ENCODE measurements around the gene OPRM1. TPM values are rescaled to one million over a fixed set of nuclear protein-coding genes. Genes with fewer than 3 reads are reported as not detected.
A peak's percentile ranks its signal among the peaks of the same experiment; 100 is the strongest.
"Not testable (repeated sequence)": the region's sequence is repeated elsewhere in the genome, so short reads cannot be mapped to it uniquely, and the experiment has no call there.

Gene OPRM1
- polyA plus RNA-seq, 3 donors = not detected

DNA sequence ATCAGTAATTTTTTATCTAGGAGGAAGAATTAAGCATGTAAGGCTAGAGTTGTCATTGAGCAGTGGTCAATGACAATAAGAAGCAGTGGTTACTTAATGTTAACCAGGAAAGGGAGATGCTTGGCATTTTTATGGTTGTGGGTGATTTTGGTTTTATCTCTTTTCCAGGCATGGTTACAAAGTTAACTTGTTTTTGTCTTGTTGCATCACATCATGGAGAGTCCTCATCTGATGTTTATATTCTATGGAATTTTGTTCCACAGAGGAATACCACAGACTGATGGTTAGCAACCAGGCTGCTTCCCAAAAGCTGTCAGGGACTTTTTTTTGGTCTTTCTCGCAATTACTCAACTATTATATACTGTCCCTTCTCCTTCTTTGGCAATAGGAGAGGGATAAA is 32.7 kb downstream of the OPRM1 start:
- DNase-seq (ENCODE audit: extremely low read depth in 1 of 11, low read depth in 9 of 11, low spot score in 4 of 11) = no peak

DNA sequence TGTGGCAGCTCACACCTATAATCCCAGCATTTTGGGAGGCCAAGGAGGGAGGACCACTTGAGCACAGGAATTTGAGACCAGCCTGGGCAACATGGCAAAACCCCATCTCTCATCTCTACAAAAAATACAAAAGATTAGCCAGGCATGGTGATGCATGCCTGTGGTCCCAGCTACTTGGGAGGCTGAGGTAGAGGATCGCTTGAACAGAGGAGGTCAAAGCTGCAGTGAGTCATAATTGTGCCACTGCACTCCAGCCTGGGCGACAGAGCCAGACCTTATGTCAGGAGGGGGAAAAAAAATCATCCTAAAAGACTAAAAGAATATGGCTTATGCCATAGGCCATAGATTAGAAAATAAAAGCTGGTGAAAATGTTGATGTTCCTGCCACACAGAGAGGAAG is 39.6 kb downstream of the OPRM1 start:
- not testable (repeated sequence) for DNase-seq (ENCODE audit: extremely low read depth in 1 of 11, low read depth in 9 of 11, low spot score in 4 of 11)

DNA sequence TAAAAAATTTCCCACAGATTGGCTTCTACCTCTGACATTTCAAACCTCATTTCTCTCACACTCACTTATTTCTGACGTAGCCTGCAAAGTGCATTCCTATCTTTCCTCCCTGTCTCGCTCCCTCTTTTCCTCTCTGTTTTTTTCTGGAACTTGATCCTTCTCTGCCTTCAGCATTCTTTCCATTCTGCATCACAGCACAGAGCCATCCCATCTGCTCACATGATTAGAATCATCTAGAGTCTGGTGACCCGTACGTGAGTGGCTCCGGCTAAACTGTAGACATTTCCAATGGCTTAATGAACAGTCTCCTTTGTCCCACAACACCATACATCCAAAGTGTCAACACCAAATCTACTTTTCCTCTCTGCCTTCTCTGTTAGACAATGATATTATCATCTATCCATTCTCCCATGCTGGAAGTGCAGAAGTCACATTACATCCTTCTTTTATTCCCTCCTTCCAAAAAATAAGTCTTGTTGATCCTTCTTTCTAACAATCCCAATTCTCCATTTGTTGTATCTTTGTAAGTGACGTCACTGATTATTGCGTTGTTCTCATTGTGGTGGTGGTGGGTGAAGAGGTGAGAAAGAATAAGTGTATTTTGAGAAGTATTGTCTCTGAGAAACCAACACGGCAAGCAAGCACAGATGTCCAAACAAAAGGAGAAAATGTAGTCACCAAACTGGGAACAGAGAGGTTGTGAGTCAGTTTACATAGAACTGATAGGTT is 41.6 kb downstream of the OPRM1 start:
- peak in 3 of 11 donors; percentile 2 to 17 (median 11) for DNase-seq (ENCODE audit: extremely low read depth in 1 of 11, low read depth in 9 of 11, low spot score in 4 of 11)

DNA sequence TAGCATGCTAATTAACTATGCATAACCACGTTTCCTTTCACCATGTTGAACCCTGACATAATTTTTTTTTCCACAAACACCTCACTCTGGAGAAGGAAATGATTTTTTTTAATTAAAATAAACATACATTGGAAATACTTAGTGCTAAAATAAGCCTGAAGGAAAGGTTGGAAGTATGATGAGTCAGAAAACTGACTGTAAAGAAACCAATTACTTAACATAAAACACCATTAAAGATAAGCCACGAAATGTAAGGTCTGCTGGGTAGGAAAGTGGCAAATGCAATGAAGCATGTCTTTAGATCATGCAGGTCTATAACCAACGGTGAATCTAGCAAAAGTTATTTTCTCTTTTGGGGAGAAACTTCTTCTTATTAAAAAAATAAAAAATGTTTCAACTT is 47.5 kb downstream of the OPRM1 start:
- no peak for DNase-seq (ENCODE audit: extremely low read depth in 1 of 11, low read depth in 9 of 11, low spot score in 4 of 11)

DNA sequence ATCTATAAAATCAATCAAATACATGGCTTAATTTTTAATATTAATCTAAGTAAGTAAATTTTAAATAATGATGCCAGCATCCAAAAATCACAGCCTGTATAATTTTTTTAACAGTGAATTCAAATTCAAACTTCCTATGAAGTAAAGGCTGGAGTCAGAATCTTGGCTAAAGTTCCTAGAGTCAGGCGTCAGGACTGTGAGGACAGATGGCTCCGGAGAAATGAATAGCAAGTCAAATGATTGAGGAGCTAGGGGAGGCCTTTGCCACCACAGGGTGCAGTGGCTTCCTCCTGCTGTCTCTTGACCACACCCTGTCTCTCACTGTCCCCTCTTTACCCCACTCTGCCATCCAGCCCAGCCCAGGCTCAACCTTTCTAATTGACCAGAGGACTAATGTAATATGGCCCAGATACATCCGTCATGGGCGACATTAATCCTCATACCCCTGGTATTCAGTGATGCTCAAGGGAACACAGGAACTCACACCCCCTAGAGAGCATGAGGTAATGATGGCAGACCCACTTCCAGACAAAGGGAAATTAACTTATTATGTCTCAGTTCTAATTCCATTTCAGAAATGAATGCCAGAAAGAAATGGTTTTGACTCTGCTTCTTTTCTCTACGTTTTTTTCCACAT is 53.4 kb downstream of the OPRM1 start:
- no peak for DNase-seq (ENCODE audit: extremely low read depth in 1 of 11, low read depth in 9 of 11, low spot score in 4 of 11)

DNA sequence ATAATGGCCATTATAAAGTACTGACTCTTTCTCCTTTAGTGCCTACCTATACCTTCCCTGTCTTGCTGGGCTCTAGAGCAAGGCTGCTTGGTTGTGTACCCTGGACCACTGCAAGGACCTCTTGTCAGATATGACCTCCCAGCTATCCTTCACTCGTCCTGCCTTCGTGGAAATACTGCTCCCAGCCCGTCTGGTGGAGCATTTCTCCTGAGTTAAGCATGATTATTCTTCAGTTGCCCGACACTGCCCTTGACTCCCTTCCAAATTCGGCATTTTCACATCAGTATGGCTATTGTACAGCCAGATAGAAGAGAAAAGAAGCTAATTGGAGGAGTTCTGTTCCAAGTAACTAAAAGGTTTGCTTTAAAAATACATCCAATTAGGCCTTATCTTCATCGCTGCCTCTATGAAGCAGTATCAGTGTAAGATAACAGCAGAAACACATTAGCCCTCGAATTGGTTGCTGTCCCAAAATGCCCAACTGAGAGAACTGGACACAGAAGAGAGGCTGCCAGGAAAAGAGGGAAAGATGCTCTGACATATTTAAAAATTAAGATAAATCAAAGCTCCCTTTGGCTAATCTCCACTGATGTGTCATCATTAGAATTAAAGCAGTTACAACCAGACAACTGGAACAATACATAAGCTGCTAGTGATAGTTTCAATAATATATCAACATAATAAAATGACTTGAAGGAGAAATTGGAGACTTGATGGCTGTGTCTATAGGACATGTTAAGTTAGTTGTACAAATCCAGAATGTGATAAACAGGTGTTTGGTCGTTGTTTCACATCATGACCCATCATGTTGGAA is 54.4 kb downstream of the OPRM1 start:
- DNase-seq (ENCODE audit: extremely low read depth in 1 of 11, low read depth in 9 of 11, low spot score in 4 of 11) = no peak

DNA sequence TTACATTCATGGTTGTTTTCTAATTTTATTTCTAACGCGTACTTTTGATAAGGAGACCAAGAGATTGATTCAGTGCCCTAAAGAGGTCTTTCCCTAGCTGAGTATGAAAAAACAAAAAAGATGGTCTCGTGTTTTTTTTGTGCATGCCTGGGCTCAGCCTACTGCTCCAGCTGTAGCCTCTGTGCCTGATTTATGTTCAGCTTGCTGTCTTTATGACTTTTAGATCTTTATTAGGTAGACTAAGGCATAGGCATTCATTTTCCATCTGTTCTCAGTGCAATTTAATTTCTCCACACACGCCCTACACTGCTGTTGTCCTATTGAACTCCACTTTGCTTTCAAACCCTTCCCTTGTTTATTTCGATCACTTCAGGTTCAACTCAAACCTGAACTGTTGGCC is 56.5 kb downstream of the OPRM1 start:
- peak in 1 of 11 donors; percentile 7 for DNase-seq (ENCODE audit: extremely low read depth in 1 of 11, low read depth in 9 of 11, low spot score in 4 of 11)

DNA sequence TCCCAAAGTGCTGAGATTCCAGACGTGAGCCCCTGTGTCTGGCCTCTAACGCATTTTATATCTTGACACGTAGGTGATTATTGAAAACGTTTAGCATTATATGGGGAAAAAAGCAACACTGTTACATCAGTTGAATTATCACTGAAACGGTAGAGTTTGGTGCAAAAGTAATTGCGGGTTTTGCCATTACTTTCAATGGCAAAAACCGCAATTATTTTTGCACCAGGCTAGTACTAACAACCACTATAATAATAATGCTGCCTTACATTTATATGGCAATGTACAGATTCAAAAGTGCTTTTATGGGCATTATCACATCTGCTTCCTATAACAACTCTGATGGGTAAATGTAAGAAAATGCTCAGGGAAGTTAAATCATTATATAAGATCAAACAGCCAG is 57.3 kb downstream of the OPRM1 start:
- DNase-seq (ENCODE audit: extremely low read depth in 1 of 11, low read depth in 9 of 11, low spot score in 4 of 11) = no peak

DNA sequence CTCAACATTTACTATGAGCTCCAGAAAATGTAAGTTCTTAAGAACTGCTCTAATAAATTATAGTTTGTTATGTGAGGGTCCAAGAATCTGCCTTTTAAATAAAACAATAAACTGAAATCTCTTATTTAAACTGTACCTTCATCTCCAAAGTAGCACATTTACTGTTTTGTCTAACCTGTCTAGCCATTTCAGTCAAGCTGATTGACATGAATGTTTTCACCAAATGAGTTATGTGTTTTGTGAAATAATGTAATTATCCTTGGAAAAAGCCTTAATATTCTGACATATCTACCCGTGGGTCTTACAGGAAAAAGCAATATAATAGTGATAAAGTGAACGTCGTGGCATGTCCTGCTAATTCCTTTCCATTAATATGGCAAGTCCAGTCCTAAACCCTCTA is 57.8 kb downstream of the OPRM1 start:
- no peak for DNase-seq (ENCODE audit: extremely low read depth in 1 of 11, low read depth in 9 of 11, low spot score in 4 of 11)

DNA sequence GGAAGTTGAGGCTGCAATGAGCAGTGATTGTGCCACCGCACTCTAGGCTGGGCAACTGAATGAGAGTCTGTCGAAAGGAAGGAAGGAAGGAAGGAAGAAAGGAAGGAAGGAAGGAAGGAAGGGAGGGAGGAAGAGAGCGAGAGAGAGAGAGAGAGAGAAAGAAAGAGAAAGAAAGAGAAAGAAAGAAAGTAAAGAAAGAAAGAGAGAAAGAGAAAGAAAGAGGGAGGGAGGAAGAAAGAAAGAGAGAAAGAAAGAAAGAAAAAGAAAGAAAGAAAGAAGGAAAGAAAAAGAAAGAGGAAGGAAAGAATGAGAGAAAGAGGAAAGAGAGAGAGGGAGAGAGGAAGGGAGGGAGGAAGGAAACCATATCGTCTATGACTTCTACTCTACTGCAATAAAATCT is 60.2 kb downstream of the OPRM1 start:
- no peak for DNase-seq (ENCODE audit: extremely low read depth in 1 of 11, low read depth in 9 of 11, low spot score in 4 of 11)

DNA sequence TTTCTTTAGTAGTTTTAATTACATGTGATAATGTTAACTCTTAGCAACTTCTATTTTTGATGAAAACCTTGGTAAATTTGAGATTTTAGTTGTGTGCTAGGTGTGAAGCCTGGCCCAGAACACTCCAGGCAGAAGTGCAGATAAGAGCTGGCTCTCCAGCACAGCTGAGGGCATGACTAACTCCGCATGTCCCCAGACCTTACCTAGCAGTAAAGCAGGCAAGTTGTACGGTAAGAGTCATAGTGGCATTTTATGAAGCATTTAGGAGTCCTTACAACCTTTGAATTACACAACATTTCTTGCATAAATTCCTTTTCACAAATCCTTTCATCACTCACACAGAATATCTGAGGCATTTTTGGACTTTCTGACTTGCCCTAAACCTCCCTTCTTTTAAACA is 67.2 kb downstream of the OPRM1 start:
- DNase-seq (ENCODE audit: extremely low read depth in 1 of 11, low read depth in 9 of 11, low spot score in 4 of 11) = no peak

DNA sequence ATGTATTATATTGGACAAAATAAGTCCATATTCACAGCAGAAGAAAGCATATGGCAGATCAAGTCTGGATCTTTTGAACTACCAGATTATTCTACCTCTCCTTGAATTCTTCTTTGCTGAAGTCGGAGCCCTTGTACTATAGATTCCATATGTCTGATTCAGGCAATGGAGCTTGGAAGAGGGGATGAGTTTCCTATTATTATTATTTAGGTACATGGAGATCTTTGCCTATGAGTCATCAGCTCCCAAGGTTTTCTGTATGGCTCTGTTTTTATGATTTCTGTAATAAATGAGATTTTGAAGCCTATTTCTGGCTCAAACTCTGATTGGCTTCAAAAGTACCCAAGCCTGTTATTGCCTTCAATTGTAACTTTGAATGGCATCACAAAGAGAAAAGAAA is 72.0 kb downstream of the OPRM1 start:
- DNase-seq (ENCODE audit: extremely low read depth in 1 of 11, low read depth in 9 of 11, low spot score in 4 of 11) = no peak

DNA sequence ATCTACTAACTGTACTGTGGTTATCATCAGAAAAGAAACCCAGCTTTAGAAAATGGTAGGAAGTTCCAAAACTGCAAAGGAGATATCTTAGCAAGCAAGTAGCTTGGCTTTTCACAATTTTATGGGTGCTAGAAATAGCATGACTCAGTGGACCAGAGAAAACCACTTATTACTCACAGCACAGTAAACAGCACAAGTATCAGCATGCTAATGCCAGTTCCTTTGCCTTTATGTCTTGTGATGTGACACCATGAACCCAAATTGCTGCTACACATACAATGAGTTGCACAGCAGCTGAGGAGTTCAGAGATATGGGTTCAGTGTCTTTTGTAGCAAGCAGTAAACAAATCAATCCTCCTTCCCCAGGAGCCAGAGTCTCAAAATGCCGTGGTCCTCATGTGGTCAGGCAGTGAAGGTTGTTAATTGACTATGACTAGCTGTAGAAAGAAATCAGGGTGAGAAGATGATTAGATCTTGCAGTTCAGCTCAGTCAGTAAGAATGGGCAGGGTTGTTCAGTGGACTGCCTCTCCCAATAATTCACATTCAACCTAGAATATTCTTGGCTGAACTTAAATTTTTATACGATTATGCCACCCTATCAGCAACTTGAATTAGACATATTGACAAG is 73.3 kb downstream of the OPRM1 start:
- DNase-seq (ENCODE audit: extremely low read depth in 1 of 11, low read depth in 9 of 11, low spot score in 4 of 11) = no peak

DNA sequence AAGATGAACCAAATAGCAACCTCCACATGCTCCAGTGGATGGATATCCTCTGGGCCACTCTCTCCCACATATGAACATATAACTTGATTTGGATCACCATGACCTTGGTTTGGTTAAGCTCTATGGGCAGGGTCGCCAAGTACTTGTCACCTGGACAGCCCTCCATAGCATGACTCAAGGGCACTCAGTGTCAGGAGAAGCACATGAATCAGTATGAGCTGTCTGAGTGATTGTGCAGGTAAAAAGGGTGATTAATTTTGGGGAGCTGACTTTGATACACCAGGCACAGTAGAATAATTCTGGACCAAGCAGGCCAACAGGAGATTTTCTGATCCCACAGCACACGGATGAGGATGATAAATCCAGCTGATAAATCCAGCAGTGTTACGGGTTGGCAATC is 74.4 kb downstream of the OPRM1 start:
- DNase-seq (ENCODE audit: extremely low read depth in 1 of 11, low read depth in 9 of 11, low spot score in 4 of 11) = no peak

DNA sequence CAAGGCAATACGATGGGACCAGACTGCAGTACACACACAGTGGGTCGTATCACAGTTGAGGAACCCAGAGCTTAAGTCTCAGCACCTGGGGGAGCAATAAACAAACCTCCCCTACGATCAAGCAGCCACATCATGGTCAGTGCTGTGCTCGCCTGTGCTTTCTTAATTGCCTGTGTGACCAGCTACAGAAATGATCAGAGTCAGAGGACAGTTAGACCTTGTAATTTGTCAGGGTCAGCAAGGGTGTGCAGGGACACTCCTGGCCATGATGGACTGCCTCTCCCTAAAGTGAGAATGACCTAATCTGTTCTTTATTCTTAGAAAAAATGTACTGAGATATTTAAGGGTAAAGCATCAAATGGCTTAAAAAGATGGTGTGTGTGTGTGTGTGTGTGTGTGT is 78.4 kb downstream of the OPRM1 start:
- DNase-seq (ENCODE audit: extremely low read depth in 1 of 11, low read depth in 9 of 11, low spot score in 4 of 11) = no peak

DNA sequence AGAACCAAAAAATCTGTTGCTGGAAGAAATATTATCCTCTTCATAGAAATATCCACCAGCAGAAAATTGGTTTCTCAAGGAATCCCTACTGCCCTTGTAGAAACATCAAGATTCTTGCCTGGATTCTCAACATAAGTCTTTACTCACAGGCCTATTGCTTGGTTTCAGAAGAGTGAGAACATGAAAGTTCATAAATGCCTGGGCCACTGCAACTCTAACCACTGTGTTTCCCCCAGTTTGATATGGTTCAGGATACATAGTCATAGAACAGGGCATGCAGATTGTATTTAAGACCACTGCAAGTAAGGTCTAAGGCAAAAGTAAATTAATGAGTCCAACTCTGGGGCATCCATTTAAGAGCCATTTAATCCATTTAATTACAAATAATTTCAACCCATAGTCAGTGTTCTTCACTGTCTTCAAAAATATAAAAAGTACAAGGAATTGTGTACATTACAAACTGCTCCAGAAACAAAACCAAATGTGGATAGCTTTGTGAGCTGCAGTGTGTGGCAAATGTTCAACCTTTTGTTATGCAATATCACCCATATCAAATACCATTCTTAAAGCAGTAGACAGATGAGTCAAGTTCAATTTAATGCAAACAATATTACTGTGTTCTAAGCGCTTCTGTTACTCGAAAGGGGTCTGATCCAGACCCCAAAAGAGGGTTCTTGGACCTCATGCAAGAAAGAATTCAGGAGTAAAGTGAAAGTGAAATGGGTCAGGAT is 83.3 kb downstream of the OPRM1 start:
- no peak for DNase-seq (ENCODE audit: extremely low read depth in 1 of 11, low read depth in 9 of 11, low spot score in 4 of 11)

DNA sequence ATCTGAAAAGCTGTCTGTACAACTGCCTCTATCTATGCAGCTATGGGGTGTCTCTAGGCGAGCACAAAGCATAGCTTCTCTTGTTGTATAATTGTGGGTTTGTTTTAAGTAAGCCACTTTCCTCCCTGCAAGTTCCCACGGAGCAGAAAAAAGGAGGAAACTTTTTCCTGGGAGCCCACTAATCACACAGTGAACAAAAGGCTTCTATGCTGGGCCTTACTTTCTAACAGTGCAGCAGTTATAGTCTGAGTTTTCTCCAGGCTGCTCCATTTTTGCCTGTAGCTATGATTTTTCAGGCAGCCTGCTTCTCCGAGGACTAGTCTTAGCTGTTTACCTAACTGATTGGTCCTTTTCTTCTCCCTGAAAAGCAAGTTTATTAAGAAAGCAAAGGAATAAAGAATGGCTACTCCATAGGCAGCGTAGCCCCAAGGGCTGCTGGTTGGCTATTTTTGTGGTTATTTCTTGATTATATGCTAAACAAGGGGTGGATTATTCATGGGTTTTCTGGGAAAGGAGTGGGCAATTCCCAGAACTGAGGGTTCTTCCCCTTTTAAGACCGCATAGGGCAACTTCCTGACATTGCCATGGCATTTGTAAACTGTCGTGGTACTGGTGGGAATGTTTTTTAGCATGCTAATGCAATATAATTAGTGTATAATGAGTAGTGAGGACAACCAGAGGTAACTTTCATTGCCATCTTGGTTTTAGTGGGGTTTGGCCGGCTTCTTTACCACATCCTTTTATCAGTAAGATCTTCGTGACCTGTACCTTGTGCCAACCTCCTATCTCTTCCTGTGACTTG is 84.3 kb downstream of the OPRM1 start:
- DNase-seq (ENCODE audit: extremely low read depth in 1 of 11, low read depth in 9 of 11, low spot score in 4 of 11) = no peak

DNA sequence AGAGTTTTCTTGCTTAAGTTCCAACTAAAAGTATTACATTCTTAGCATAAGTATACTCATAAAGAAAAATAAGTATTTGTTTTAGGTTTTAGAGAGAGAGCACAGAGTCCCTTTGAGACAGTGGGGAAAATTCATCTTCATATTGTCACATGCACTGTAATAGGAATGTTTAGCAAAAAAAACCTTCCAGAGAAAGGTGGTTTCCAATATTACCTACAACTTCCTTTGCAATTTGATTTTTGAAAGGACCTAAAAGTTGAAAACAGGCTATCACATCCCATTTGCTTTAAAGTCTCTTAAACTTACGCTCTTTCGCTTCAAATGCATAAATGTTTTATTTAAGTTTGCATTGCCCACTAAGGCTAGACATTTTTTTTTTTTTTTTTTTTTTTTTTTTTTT is 86.4 kb downstream of the OPRM1 start:
- no peak for DNase-seq (ENCODE audit: extremely low read depth in 1 of 11, low read depth in 9 of 11, low spot score in 4 of 11)

Measured in renal cortex interstitium (tissue), 11 donors.